SW480 (cell line): ENCODE measurements around the gene KRT71.
"Not testable (repeated sequence)": the region's sequence is repeated elsewhere in the genome, so short reads cannot be mapped to it uniquely, and the experiment has no call there.

ENCODE experiments used
- DNase-seq: peaks from one replicate; pipeline ENCODE4 v3.0.0-alpha.2; 2016; ENCODE audit warnings: low spot score

The KRT71 gene

GRCh38 chr12:52521175-52521567 is 31.8 kb downstream of the KRT71 start:
- peak; percentile 96 for DNase-seq

GRCh38 chr12:52519826-52520662 is 32.9 kb downstream of the KRT71 start, which contains the start of gene KRT5:
KRT5 (minus strand) TSS chr12:52520394; CDS start chr12:52520296, 98 bp downstream.
- peak; percentile 89 for DNase-seq

- DNase-seq = no peak
Measured at GRCh38 chr12:52519387-52519703, 33.6 kb downstream of the KRT71 start.

GRCh38 chr12:52518574-52519386 is 34.2 kb downstream of the KRT71 start:
- DNase-seq = no peak

- DNase-seq = no peak
Measured at GRCh38 chr12:52517888-52518287, 35.1 kb downstream of the KRT71 start.

- no peak for DNase-seq
Measured at GRCh38 chr12:52517005-52517835, 35.7 kb downstream of the KRT71 start.

- DNase-seq = peak; percentile 60
Measured at GRCh38 chr12:52515927-52516831, 36.8 kb downstream of the KRT71 start.

GRCh38 chr12:52515319-52515646 is 37.7 kb downstream of the KRT71 start:
- DNase-seq = no peak

- no peak for DNase-seq
Measured at GRCh38 chr12:52514471-52515318, 38.2 kb downstream of the KRT71 start.

GRCh38 chr12:52513736-52514135 is 39.2 kb downstream of the KRT71 start:
- DNase-seq = peak; percentile 28

GRCh38 chr12:52508211-52508610 is 44.7 kb downstream of the KRT71 start:
- no peak for DNase-seq

GRCh38 chr12:52506858-52507715 is 45.9 kb downstream of the KRT71 start:
- DNase-seq = peak; percentile 84

- no peak for DNase-seq
Measured at GRCh38 chr12:52502877-52503276, 50.1 kb downstream of the KRT71 start.

GRCh38 chr12:52501490-52501889 is 51.5 kb downstream of the KRT71 start:
- no peak for DNase-seq

- DNase-seq = not testable (repeated sequence)
Measured at GRCh38 chr12:52500574-52500973, 52.4 kb downstream of the KRT71 start.

GRCh38 chr12:52499806-52500560 is 53.0 kb downstream of the KRT71 start:
- DNase-seq = no peak

GRCh38 chr12:52498946-52499345 is 54.0 kb downstream of the KRT71 start:
- DNase-seq = no peak

- no peak for DNase-seq
Measured at GRCh38 chr12:52497975-52498374, 55.0 kb downstream of the KRT71 start.

GRCh38 chr12:52496590-52497071 is 56.3 kb downstream of the KRT71 start:
- DNase-seq = peak; percentile 97
